Right lung (tissue), 5 donors: ENCODE measurements around the gene SBNO1. TPM values are rescaled to one million over a fixed set of nuclear protein-coding genes. Genes with fewer than 3 reads are reported as not detected.
"Not testable (repeated sequence)": the region's sequence is repeated elsewhere in the genome, so short reads cannot be mapped to it uniquely, and the experiment has no call there.

ENCODE experiments used
- DNase-seq, 2 donors: peaks; one replicate each; pipeline ENCODE4 v3.0.0-alpha.2; 2013
- polyA plus RNA-seq, 5 donors: library from polyadenylated mRNA; unstranded; fragments of 120-200 nt; gene quantifications; one replicate each; pipeline versions ENCODE4 v1.2.1 to v1.2.3, GENCODE V29; 2013; ENCODE audit warnings: inconsistent platforms in 1 of 5, low replicate concordance in 1 of 5; ENCODE audit not compliant: insufficient read length in 5 of 5, insufficient read depth in 1 of 5

The SBNO1 gene
- polyA plus RNA-seq, 5 donors, result 18.3 to 30.8 (median 29.5) TPM

GRCh38 chr12:123389560-123390351, 25.1 kb upstream of the SBNO1 start:
- peak; percentile 23 to 32 for DNase-seq

- no peak for DNase-seq
Observed at GRCh38 chr12:123388951-123389559, 24.4 kb upstream of the SBNO1 start.

- DNase-seq, result peak; percentile 71 to 77
Observed at GRCh38 chr12:123388177-123388950, 23.7 kb upstream of the SBNO1 start.

GRCh38 chr12:123387508-123388176, 23.0 kb upstream of the SBNO1 start:
- no peak for DNase-seq

DNA sequence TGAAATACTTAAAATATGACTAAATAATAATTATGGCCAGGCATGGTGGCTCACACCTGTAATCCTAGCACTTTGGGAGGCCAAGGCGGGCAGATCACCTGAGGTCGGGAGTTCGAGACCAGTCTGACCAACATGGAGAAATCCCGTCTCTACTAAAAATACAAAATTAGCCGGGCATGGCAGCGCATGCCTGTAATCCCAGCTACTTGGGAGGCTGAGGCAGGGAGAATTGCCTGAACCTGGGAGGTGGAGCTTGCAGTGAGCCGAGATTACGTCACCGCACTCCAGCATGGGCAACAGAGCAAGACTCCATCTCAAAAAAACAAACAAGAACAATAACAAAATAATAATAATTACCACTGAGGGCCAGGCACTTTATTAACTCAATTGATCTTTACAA, 20.9 kb upstream of the SBNO1 start:
- DNase-seq, result not testable (repeated sequence)

GRCh38 chr12:123384994-123385376, 20.3 kb upstream of the SBNO1 start:
- DNase-seq, result no peak

- DNase-seq, result no peak
Observed at GRCh38 chr12:123384318-123384993, 19.8 kb upstream of the SBNO1 start.

- no peak for DNase-seq
Observed at GRCh38 chr12:123382684-123383083, 18.0 kb upstream of the SBNO1 start.

- DNase-seq, result no peak
Observed at GRCh38 chr12:123379391-123379790, 14.7 kb upstream of the SBNO1 start.

- not testable (repeated sequence) for DNase-seq
Observed at GRCh38 chr12:123372415-123372814, 7.8 kb upstream of the SBNO1 start.

GRCh38 chr12:123371667-123372368, 7.2 kb upstream of the SBNO1 start:
- DNase-seq, result not testable (repeated sequence)

GRCh38 chr12:123369229-123369628, 4.6 kb upstream of the SBNO1 start:
- DNase-seq, result no peak

DNA sequence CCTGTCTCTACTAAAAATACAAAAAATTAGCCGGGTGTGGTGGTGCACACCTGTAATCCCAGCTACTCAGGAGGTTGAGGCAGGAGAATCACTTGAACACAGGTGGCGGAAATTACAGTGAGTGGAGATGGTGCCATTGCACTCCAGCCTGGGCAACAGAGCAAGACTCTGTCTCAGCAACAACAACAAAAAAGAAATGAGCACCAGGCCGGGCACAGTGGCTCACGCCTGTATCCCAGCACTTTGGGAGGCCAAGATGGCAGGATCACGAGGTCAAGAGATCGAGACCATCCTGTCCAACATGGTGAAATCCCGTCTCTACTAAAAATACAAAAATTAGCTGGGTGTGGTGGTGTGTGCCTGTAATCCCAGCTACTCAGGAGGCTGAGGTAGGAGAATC, 3.8 kb upstream of the SBNO1 start:
- DNase-seq, result not testable (repeated sequence)

DNA sequence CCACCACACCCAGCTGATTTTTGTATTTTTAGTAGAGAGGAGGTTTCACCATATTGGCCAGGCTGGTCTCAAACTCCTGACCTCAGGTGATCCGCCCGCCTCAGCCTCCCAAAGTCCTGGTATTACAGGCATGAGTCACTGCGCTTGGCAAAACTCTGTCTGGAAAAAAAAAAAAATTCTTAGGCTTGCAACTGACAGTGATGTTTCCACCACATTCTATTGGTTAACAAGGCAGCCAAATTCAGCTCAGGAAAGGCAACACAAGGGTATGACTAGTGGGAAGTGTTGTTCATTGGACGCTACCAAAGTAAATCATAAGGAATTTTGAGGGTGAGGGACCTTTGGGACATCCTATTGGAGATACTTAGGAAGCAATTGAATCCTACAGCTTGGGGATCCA, 2.9 kb upstream of the SBNO1 start:
- DNase-seq, result no peak

- peak; percentile 99 for DNase-seq
Observed at GRCh38 chr12:123365025-123365917, 624 bp upstream of the SBNO1 start.

DNA sequence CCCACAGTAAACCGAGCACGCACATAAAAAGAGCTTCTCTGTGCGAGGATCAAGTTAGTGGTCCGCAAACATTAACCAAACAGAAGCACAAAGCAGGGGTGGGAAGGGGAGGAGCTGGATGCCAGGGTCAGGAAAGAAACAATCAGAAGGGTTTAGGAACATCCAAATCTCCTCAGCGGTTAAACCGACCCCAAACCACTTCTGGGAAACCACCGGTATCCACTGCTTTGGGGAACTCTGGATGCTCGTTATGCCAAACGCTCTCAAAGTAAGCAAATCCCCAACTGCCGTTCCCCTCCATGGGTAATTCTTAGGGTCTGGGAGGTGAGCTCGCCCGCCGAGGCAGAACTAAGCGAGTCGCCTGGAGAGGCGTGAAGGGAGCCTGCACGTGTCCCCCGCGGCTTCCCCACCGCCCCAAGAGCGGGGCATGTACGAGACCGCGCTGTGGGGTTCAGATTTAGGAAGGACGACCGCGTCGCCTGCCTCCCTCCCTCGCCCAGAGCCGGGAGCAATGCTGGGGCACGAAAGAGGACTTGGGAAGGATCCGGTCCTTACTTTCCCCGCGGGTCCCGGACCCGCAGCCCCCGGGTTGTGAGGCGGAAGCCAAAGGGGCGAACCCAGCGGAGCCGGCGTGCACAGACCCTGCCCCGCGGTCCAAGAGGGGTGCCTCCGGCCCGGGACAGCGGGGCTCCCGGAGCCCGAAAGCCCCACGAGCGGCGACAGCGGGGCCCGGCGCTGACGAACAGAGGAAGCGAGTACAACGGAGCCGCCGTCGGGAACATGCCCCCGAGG, 711 bp downstream of the SBNO1 start:
- DNase-seq, result no peak

DNA sequence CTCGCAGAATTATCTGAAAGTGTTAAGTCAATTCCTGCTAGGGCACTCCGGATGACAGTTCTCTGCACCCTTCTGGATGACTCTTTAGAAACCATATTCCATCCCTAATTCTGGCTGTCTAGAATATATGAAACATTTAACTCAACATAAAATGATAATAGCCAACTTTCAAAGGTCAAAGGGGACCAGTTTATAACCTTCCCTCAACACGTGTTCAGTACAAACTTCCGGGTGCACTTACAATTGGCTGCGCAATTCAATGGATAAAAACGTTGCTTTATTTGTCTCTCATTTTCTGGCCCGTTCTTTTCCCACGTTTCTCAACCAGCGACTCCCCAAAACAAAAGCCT, 1.3 kb downstream of the SBNO1 start:
- peak in 1 of 2 donors; percentile 10 for DNase-seq

DNA sequence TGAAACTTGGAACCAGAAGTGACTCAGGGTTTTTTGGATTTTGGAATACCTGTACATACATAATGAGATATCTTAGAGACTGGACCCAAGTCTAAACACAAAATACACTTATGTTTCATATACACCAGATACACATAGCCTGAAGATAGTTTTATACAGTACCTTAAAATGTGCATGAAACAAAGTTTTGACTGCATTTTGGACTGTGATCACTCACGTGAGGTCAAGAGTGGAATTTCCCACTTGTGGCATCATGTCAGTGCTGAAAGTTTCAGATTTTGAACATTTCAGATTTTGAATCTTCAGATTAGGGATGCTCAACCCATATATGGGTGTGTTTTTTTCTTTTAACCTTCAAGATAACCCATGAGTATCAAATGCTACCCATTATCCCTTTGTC, 6.6 kb downstream of the SBNO1 start:
- no peak for DNase-seq

GRCh38 chr12:123356159-123356670, 8.4 kb downstream of the SBNO1 start:
- no peak for DNase-seq
